GM18907 (cell line): ENCODE results near the gene GPR141.
A peak's percentile ranks its signal among the peaks of the same experiment; 100 is the strongest.

Source experiments
- ATAC-seq: cut with Tn5 transposase; IDR thresholded peaks from one replicate; pipeline ENCODE4 v1.9.1; 2021; ENCODE audit warnings: mild to moderate bottlenecking, moderate library complexity; ENCODE audit not compliant: unreplicated experiment

GPR141 gene

GRCh38 chr7:37730501-37730900 lies 46.9 kb downstream of the GPR141 start:
- no peak for ATAC-seq

GRCh38 chr7:37732253-37732652 lies 48.7 kb downstream of the GPR141 start:
- peak; percentile 83 for ATAC-seq

GRCh38 chr7:37732888-37733287 lies 49.3 kb downstream of the GPR141 start:
- ATAC-seq: no peak

- no peak for ATAC-seq
Measured at GRCh38 chr7:37735196-37735595, 51.6 kb downstream of the GPR141 start.

- ATAC-seq: no peak
Measured at GRCh38 chr7:37738321-37738720, 54.8 kb downstream of the GPR141 start.

GRCh38 chr7:37740398-37740797 lies 56.8 kb downstream of the GPR141 start:
- ATAC-seq: no peak

GRCh38 chr7:37741776-37742175 lies 58.2 kb downstream of the GPR141 start:
- no peak for ATAC-seq

GRCh38 chr7:37751096-37751495 lies 67.5 kb downstream of the GPR141 start:
- no peak for ATAC-seq

- ATAC-seq: no peak
Measured at GRCh38 chr7:37753398-37754050, 70.0 kb downstream of the GPR141 start.

GRCh38 chr7:37756797-37757551 lies 73.4 kb downstream of the GPR141 start:
- ATAC-seq: no peak

GRCh38 chr7:37757563-37757962 lies 74.0 kb downstream of the GPR141 start:
- ATAC-seq: no peak

GRCh38 chr7:37758501-37759045 lies 75.0 kb downstream of the GPR141 start:
- ATAC-seq: no peak

- no peak for ATAC-seq
Measured at GRCh38 chr7:37759526-37759925, 76.0 kb downstream of the GPR141 start.

GRCh38 chr7:37765421-37765829 lies 81.9 kb downstream of the GPR141 start:
- ATAC-seq: no peak

GRCh38 chr7:37765872-37766525 lies 82.4 kb downstream of the GPR141 start:
- ATAC-seq: peak; percentile 93

GRCh38 chr7:37768611-37769010 lies 85.0 kb downstream of the GPR141 start:
- ATAC-seq: no peak

GRCh38 chr7:37769291-37769690 lies 85.7 kb downstream of the GPR141 start:
- no peak for ATAC-seq

- no peak for ATAC-seq
Measured at GRCh38 chr7:37769726-37770125, 86.2 kb downstream of the GPR141 start.

- no peak for ATAC-seq
Measured at GRCh38 chr7:37770838-37771237, 87.3 kb downstream of the GPR141 start.

- no peak for ATAC-seq
Measured at GRCh38 chr7:37771342-37771741, 87.8 kb downstream of the GPR141 start.

- no peak for ATAC-seq
Measured at GRCh38 chr7:37771801-37772200, 88.2 kb downstream of the GPR141 start.

GRCh38 chr7:37775921-37776320 lies 92.4 kb downstream of the GPR141 start:
- ATAC-seq: no peak
